Loucy (cell line): ENCODE data around the gene MMGT1.
A peak's percentile ranks its signal among the peaks of the same experiment; 100 is the strongest.

Experiments
- CTCF ChIP-seq: fragments of 200-600 bp; sonication (generic); conservative IDR thresholded peaks from 2 replicates; pipeline ENCODE4 v1.5.1; 2014; ENCODE audit warnings: mild to moderate bottlenecking, antibody characterized with exemption, low read length
- EZH2phosphoT487 ChIP-seq: fragments of 200-600 bp; IDR thresholded peaks from 2 replicates; pipeline ENCODE4 v1.6.1; 2018; ENCODE audit warnings: antibody characterized with exemption, mild to moderate bottlenecking, moderate library complexity, borderline replicate concordance

- TF ChIP-seq CTCF (peak; percentile 47), EZH2phosphoT487 (no peak)
Observed at GRCh38 chrX:135931644-135932487, 41.9 kb downstream of the MMGT1 start.
